ENCODE data around the gene B4GALT6. TPM values are rescaled to one million over a fixed set of nuclear protein-coding genes. Genes with fewer than 3 reads are reported as not detected.

Gene B4GALT6
- total RNA-seq, 1 experiment from 2014 or later = 16.1 TPM

GRCh38 chr18:31697351-31698298, 13.2 kb upstream of the B4GALT6 start:
- H3K9me2 ChIP-seq (ENCODE audit: insufficient read depth) = no peaks in the 10 kb centered on the region
- H3K4me2 ChIP-seq (ENCODE audit: low read length) = no peak overlapping the region
- CTCF ChIA-PET = no interaction called here
- no peak overlapping the region for H2AFZ ChIP-seq (ENCODE audit: low read depth, low read length, poor library complexity, severe bottlenecking)
- no peaks in the 10 kb centered on the region for H3K9me3 ChIP-seq (ENCODE audit: control insufficient read depth in 1 of 2, insufficient read depth in 1 of 2, low read depth in 1 of 2, low read length in 2 of 2)
- H3K27me3 ChIP-seq (ENCODE audit: insufficient read depth, low read length) = no peaks in the 10 kb centered on the region
- ATAC-seq (no peak), DNase-seq (ENCODE audit: low read depth, low spot score) (no peak)
- H3K27ac ChIP-seq (ENCODE audit: low read depth, low read length) = no peak overlapping the region
- TF ChIP-seq EZH2 (IDR thresholded peaks at IDR 0.05) (no peak), ATF3 (IDR thresholded peaks at IDR 0.05) (no peak), EZH2phosphoT487 (IDR thresholded peaks at IDR 0.05; ENCODE audit: borderline replicate concordance) (no peak), CEBPB (IDR thresholded peaks at IDR 0.05; ENCODE audit: low read depth) (no peak), ELF1 (IDR thresholded peaks at IDR 0.05; ENCODE audit: borderline replicate concordance, low read depth) (no peak), POLR2A (IDR thresholded peaks at IDR 0.05; ENCODE audit: borderline replicate concordance, extremely low read depth, insufficient read depth, insufficient read length) (no peak), SP1 (IDR thresholded peaks at IDR 0.05; ENCODE audit: low read depth) (no peak), SRF (IDR thresholded peaks at IDR 0.05; ENCODE audit: low read depth) (no peak), RAD21 (IDR thresholded peaks at IDR 0.05; ENCODE audit: low read depth) (no peak), JUND (IDR thresholded peaks at IDR 0.05) (no peak)
- H3K79me2 ChIP-seq (ENCODE audit: insufficient read depth, low read length) = no peaks in the 10 kb centered on the region
- no peak overlapping the region for H3K9ac ChIP-seq (ENCODE audit: low read length)
- no TSS peak for BruUV-seq (replicated peaks)
- no peak overlapping the region for H3K4me3 ChIP-seq (replicated peaks in 1 of 2; ENCODE audit: low read depth in 1 of 2, low read length in 2 of 2)
- peaks cover 0 to 3% of the 10 kb centered on the region in 2 experiments; a peak in 1 of 4 replicates for H3K4me1 ChIP-seq (ENCODE audit: control insufficient read depth in 1 of 2, insufficient read depth in 2 of 2, low read length in 2 of 2)
- POLR2A ChIA-PET = no interaction called here
- intact Hi-C loops (cut with micrococcal nuclease) = no loop called here
- no peaks in the 10 kb centered on the region for H3K36me3 ChIP-seq (ENCODE audit: control insufficient read depth in 1 of 2, insufficient read depth in 2 of 2, low read length in 2 of 2)
- RAD21 ChIA-PET (ENCODE audit: low non-redundant PET in 1 of 2, low total read pairs in 2 of 2, uncharacterized antibody in 2 of 2, unreplicated experiment in 2 of 2) = no interaction called here
- H4K20me1 ChIP-seq (ENCODE audit: insufficient read depth) = no peaks in the 10 kb centered on the region

- CTCF ChIA-PET = no interaction called here
- Histone ChIP-seq H3K79me2 (ENCODE audit: insufficient read depth, low read length) (no peaks in the 10 kb centered on the region), H3K27ac (ENCODE audit: low read depth, low read length) (no peak overlapping the region), H4K20me1 (ENCODE audit: insufficient read depth) (no peaks in the 10 kb centered on the region), H3K9ac (ENCODE audit: low read length) (no peak overlapping the region), H3K4me1 (ENCODE audit: control insufficient read depth in 1 of 2, insufficient read depth in 2 of 2, low read length in 2 of 2) (peaks cover 0 to 3% of the 10 kb centered on the region in 2 experiments; a peak in 1 of 4 replicates), H3K4me3 (replicated peaks in 1 of 2; ENCODE audit: low read depth in 1 of 2, low read length in 2 of 2) (no peak overlapping the region), H3K4me2 (ENCODE audit: low read length) (no peak overlapping the region), H2AFZ (ENCODE audit: low read depth, low read length, poor library complexity, severe bottlenecking) (no peak overlapping the region), H3K27me3 (ENCODE audit: insufficient read depth, low read length) (no peaks in the 10 kb centered on the region), H3K9me2 (ENCODE audit: insufficient read depth) (no peaks in the 10 kb centered on the region), H3K36me3 (ENCODE audit: control insufficient read depth in 1 of 2, insufficient read depth in 2 of 2, low read length in 2 of 2) (no peaks in the 10 kb centered on the region), H3K9me3 (ENCODE audit: control insufficient read depth in 1 of 2, insufficient read depth in 1 of 2, low read depth in 1 of 2, low read length in 2 of 2) (no peaks in the 10 kb centered on the region)
- DNase-seq (ENCODE audit: low read depth, low spot score) = no peak
- RAD21 ChIA-PET (ENCODE audit: low non-redundant PET in 1 of 2, low total read pairs in 2 of 2, uncharacterized antibody in 2 of 2, unreplicated experiment in 2 of 2) = no interaction called here
- no peak for ATAC-seq
- POLR2A ChIA-PET = no interaction called here
- intact Hi-C loops (cut with micrococcal nuclease) = no loop called here
- no TSS peak for BruUV-seq (replicated peaks)
- no peak for TF ChIP-seq ZBTB33 (IDR thresholded peaks at IDR 0.05; ENCODE audit: extremely low read depth, insufficient replicate concordance, low read length)
- no peak for TF ChIP-seq ATF3 (IDR thresholded peaks at IDR 0.05)
- no peak for TF ChIP-seq ELF1 (IDR thresholded peaks at IDR 0.05; ENCODE audit: borderline replicate concordance, low read depth)
- TF ChIP-seq EZH2 (IDR thresholded peaks at IDR 0.05) = no peak
- no peak for TF ChIP-seq RAD21 (IDR thresholded peaks at IDR 0.05; ENCODE audit: low read depth)
- no peak for TF ChIP-seq CEBPB (IDR thresholded peaks at IDR 0.05; ENCODE audit: low read depth)
- TF ChIP-seq MAX (IDR thresholded peaks at IDR 0.05) = no peak
- no peak for TF ChIP-seq FOSL1 (IDR thresholded peaks at IDR 0.05; ENCODE audit: low read depth)
- no peak for TF ChIP-seq EGR1 (IDR thresholded peaks at IDR 0.05; ENCODE audit: low read depth)
- TF ChIP-seq ZNF274 (IDR thresholded peaks at IDR 0.05; ENCODE audit: low read depth, low read length) = no peak
- no peak for TF ChIP-seq ZFX (IDR thresholded peaks at IDR 0.05)
- TF ChIP-seq SRF (IDR thresholded peaks at IDR 0.05; ENCODE audit: low read depth) = no peak
- no peak for TF ChIP-seq YY1 (IDR thresholded peaks at IDR 0.05; ENCODE audit: extremely low read depth, insufficient replicate concordance, low read depth, low read length)
- no peak for TF ChIP-seq SP1 (IDR thresholded peaks at IDR 0.05; ENCODE audit: low read depth)
- no peak for TF ChIP-seq POLR2AphosphoS5 (IDR thresholded peaks at IDR 0.05; ENCODE audit: low read depth, low read length)
These were observed 11.6 kb upstream of the B4GALT6 start for GRCh38 chr18:31695989-31696388.
